Superior temporal gyrus (tissue), 1 donor: Measurements from ENCODE around the gene SMPDL3A.

Experiments
- DNase-seq: peaks from one replicate; pipeline ENCODE4 v3.0.0-alpha.2; 2016; ENCODE audit errors: extremely low spot score

SMPDL3A gene

GRCh38 chr6:122804962-122805485, 16.0 kb downstream of the SMPDL3A start:
- no peak for DNase-seq

- no peak for DNase-seq
Observed at GRCh38 chr6:122806291-122806690, 17.2 kb downstream of the SMPDL3A start.

GRCh38 chr6:122808121-122808885, 19.2 kb downstream of the SMPDL3A start:
- DNase-seq = no peak

GRCh38 chr6:122809001-122809400, 19.9 kb downstream of the SMPDL3A start:
- DNase-seq = no peak

GRCh38 chr6:122809691-122810090, 20.6 kb downstream of the SMPDL3A start:
- no peak for DNase-seq

GRCh38 chr6:122810189-122810588, 21.1 kb downstream of the SMPDL3A start:
- no peak for DNase-seq

- no peak for DNase-seq
Observed at GRCh38 chr6:122817358-122817757, 28.3 kb downstream of the SMPDL3A start.

- DNase-seq = no peak
Observed at GRCh38 chr6:122817766-122818165, 28.7 kb downstream of the SMPDL3A start.

- DNase-seq = peak; percentile 77
Observed at GRCh38 chr6:122818866-122819265, 29.8 kb downstream of the SMPDL3A start.

- DNase-seq = no peak
Observed at GRCh38 chr6:122821095-122821494, 32.0 kb downstream of the SMPDL3A start.

- no peak for DNase-seq
Observed at GRCh38 chr6:122825163-122825562, 36.1 kb downstream of the SMPDL3A start.

GRCh38 chr6:122829456-122829855, 40.4 kb downstream of the SMPDL3A start:
- no peak for DNase-seq

- no peak for DNase-seq
Observed at GRCh38 chr6:122831511-122831910, 42.5 kb downstream of the SMPDL3A start.

- no peak for DNase-seq
Observed at GRCh38 chr6:122832459-122832858, 43.4 kb downstream of the SMPDL3A start.

GRCh38 chr6:122833021-122833491, 44.0 kb downstream of the SMPDL3A start:
- peak; percentile 92 for DNase-seq

GRCh38 chr6:122838060-122838780, 49.2 kb downstream of the SMPDL3A start:
- no peak for DNase-seq

- DNase-seq = peak; percentile 90
Observed at GRCh38 chr6:122839472-122839871, 50.4 kb downstream of the SMPDL3A start.

GRCh38 chr6:122839906-122840305, 50.8 kb downstream of the SMPDL3A start:
- no peak for DNase-seq

GRCh38 chr6:122845464-122845863, 56.4 kb downstream of the SMPDL3A start:
- no peak for DNase-seq

GRCh38 chr6:122845916-122846612, 57.0 kb downstream of the SMPDL3A start:
- DNase-seq = no peak

- DNase-seq = no peak
Observed at GRCh38 chr6:122853259-122853995, 64.4 kb downstream of the SMPDL3A start.
